GM12872 (cell line): ENCODE data around the gene NADSYN1.

Source experiments
- TF ChIP-seq, protein P1 (sequence below): IDR thresholded peaks from 3 replicates; pipeline ENCODE4 v1.5.1; 2011; ENCODE audit warnings: low read depth, mild to moderate bottlenecking, low read length, moderate library complexity; ENCODE audit not compliant: insufficient read depth

The NADSYN1 gene

DNA sequence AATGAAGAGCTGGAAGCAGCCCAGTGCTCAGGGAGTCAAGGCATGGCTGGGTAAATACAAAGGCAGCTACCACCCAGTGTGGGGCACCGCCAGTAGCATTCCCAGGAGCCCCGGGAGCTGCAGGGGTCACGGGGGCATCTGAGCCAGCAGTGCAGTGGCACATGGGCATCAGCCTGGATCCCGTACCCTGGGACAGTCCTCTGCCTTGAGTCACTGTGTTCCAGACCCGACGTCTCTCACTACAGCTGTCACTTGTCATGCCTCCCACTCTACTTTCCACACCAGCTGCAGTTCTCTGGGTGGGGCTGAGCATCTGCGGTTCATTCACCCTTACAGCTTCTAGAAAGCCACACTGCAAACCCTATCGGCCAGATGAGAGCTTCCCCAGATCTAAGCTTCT is 34.4 kb upstream of the NADSYN1 start:
- TF ChIP-seq, protein P1, sequence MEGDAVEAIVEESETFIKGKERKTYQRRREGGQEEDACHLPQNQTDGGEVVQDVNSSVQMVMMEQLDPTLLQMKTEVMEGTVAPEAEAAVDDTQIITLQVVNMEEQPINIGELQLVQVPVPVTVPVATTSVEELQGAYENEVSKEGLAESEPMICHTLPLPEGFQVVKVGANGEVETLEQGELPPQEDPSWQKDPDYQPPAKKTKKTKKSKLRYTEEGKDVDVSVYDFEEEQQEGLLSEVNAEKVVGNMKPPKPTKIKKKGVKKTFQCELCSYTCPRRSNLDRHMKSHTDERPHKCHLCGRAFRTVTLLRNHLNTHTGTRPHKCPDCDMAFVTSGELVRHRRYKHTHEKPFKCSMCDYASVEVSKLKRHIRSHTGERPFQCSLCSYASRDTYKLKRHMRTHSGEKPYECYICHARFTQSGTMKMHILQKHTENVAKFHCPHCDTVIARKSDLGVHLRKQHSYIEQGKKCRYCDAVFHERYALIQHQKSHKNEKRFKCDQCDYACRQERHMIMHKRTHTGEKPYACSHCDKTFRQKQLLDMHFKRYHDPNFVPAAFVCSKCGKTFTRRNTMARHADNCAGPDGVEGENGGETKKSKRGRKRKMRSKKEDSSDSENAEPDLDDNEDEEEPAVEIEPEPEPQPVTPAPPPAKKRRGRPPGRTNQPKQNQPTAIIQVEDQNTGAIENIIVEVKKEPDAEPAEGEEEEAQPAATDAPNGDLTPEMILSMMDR = no peak

DNA sequence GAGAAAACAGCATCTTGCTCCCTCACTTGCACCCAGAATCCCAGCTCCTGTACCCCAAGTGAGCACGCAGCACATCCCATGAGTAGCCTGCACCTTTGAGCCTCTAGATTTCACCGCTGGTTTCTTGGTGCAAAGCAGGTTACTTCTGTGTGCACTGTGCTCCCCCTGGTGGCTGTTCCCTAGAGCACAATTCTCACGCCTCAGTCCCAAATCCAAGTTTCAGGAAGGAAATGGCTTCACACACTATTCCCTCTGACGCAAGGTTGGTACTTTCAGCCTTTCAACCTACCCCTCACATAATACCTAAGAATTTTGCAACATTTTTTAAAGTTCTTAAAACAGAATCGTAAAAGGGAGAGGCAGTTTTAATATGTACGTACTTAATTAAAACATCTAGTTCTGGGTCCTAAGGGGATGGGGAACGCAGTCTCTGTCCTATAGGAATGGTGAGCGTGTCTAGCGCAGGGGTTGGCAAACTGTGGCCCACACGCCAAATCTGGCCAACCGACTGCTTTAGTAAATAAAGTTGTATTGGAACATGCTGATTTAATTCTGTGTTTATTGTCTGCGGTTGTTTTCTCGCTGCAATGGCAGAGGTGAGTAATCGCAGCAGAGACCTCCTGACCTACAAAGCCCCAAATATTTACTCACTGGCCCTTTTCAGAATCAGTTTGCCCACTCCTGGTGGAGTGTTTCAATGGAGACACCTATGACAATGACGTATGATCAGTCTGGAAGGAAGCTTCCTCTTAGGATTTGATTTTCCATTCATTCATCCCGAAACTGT is 32.4 kb upstream of the NADSYN1 start:
- TF ChIP-seq, protein P1 = peak; percentile 92

DNA sequence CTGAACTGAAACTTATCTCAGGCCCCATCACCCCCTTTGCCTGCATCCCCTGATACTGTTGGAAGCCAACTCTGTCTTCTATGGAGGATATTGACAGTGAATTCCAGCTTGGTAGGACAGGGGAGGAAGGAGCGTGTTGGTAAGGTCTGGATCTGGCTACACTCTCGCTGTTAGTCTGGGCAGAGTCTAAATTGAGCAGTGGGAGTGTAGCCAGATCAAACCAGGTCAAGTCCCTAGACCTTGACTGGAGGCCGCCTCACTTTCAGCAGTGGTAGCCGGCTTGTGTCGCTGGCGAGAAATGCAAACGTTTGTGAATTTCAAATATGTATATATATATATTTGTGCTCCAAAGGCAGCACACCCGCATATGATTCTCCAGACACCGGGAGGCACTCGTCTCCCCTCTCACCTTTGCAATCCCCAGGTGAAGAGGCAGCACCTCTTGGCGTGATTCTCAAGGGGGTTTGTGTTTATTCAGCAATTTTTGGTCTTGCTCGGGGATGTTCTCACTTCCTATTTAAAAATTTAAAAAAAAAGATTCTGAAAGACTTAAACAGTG is 31.5 kb upstream of the NADSYN1 start:
- TF ChIP-seq, protein P1 = no peak

DNA sequence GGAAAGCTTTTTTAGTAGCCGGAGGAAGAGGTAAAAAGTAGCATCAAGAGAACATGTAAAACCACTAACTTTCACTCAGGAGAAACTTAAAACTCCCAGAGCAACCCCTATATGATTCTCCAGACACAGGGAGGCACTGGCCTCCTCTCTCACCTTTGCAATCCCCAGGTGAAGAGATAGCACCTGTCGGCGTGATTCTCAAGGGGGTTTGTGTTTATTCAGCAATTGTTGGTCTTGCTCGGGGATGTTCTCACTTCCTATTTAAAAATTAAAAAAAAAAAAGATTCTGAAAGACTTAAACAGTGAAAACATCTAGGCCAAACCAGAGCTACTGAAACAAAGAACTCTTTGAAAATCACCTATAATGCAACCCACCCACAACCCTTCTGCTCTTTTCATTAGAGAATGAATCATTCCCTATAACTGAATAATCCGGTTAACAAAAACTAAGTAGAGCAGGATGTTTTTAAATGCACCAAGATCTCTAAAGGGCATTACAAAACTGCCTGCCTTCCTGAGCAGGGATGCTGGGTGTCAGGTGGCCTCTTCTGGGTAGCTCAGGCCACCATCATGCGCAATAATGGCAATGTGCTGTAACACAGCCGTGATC is 29.7 kb upstream of the NADSYN1 start:
- TF ChIP-seq, protein P1 = no peak

DNA sequence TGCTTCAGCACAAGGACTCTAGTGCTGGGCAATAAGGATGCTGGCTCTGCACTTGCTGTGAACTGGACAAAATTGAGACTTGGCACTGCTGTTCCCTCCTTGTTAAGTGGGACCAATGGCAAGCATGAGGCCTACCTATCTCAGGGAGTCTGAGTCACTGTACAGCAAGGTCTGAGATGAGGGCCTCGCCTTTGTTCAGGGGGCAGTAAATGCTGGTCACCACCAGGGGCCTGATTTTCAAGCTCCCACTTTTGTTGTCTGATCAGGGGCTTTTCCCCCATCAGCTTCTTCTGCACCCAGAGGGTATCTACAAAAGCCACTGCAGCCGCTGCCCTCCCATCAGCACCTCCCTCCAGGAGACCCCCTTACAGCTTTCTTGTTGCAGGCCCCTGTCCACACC is 27.6 kb upstream of the NADSYN1 start:
- TF ChIP-seq, protein P1 = peak; percentile 30; the same call in 1 of the 3 replicates

DNA sequence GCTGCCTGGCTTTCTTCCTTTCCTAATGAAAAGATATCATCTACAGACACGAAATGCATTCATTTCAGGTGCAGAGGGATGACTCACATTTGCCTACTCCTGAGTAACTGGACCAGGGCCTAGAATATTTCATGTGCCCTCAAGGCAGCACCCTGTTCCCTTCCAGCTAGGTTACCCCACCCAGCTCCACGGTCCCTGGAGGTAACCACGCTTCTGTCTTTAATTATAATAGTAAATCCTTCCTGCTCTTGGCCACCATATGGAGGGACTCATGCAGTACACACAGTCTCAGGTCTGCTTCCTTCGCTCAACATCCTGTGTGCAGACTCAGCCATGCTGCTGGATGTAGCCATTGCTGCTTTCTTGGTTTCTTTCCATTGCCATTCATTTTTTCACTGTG is 27.1 kb upstream of the NADSYN1 start:
- TF ChIP-seq, protein P1 = no peak

DNA sequence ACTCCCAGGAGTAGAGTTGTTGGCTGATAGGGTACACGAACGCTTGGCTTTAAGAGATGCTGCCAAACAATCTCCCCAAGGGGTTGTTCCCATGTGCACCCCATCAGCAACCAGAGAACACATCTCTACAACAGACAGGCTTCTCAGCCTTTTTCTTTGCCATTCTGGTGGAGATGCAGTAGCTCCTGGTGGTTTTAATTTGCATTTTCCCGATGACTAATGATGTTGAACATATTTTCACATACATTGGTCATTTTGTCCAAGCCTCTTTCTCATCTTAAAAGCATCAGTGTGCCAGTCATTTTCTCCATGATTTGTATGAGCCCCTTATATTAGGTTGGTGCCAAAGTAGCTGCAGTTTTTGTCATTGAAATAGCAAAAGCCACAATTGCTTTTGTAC is 26.6 kb upstream of the NADSYN1 start:
- TF ChIP-seq, protein P1 = no peak; the same call in 2 of the 3 replicates
